Measurements from ENCODE around the gene OR12D1.

- no peak for TF ChIP-seq ZBTB7A (IDR thresholded peaks at IDR 0.05; ENCODE audit: low read depth)
- no peak for TF ChIP-seq YY1 (IDR thresholded peaks at IDR 0.05; ENCODE audit: low read depth)
Observed at GRCh38 chr6:29399525-29399924, 15.2 kb upstream of the OR12D1 start.

All from Ishikawa (cell line).